Erythroblast (primary cell): Measurements from ENCODE around the gene MRPL51.

ENCODE experiments used
- GATA1 ChIP-seq: IDR thresholded peaks from 2 replicates; pipeline ENCODE4 v1.6.1; 2011; ENCODE audit warnings: low read depth, mild to moderate bottlenecking, control low read depth, low read length, moderate library complexity
- POLR2A ChIP-seq: IDR thresholded peaks from 2 replicates; pipeline ENCODE4 v1.6.1; 2011; ENCODE audit warnings: mild to moderate bottlenecking, low read length

- TF ChIP-seq POLR2A (no peak), GATA1 (no peak)
Measured at GRCh38 chr12:6478416-6478815, 14.6 kb downstream of the MRPL51 start.
